GM12878 (cell line): ENCODE data around the gene MAP4K4.

Experiments used
- BHLHE40 ChIP-seq, 2 experiments: fragments of 450-650 bp in 1 of 2; IDR thresholded peaks; 2 replicates each; pipeline ENCODE4 v1.6.1; 2011 to 2017; ENCODE audit warnings: low read depth in 2 of 2, borderline replicate concordance in 1 of 2, improper control_type of control experiment in 1 of 2, low read length in 1 of 2, mild to moderate bottlenecking in 1 of 2
- CTCF ChIP-seq, 3 experiments: IDR thresholded peaks in 2 of 3; conservative IDR thresholded peaks in 1 of 3; 2 replicates each; pipeline ENCODE4 v1.5.1; 2011; ENCODE audit warnings: low read depth in 3 of 3, low read length in 3 of 3, mild to moderate bottlenecking in 3 of 3, control low read depth in 2 of 3, moderate library complexity in 2 of 3, inconsistent platforms in 1 of 3, mixed read lengths in 1 of 3; ENCODE audit not compliant: control insufficient read depth in 2 of 3, insufficient read depth in 1 of 3; ENCODE audit errors: extremely low read depth in 1 of 3
- EGR1 ChIP-seq, 2 experiments: IDR thresholded peaks; 1 replicate in 1 of 2; 2 replicates in 1 of 2; pipeline ENCODE4 v1.6.1; 2011 to 2012; ENCODE audit warnings: low read depth in 2 of 2, low read length in 2 of 2, borderline replicate concordance in 1 of 2, mild to moderate bottlenecking in 1 of 2, moderate library complexity in 1 of 2
- EP300 ChIP-seq, 2 experiments: fragments of 150-350 bp in 1 of 2; IDR thresholded peaks; 2 replicates each; pipeline ENCODE4 v1.6.1; 2011 to 2012; ENCODE audit warnings: low read depth in 2 of 2, low read length in 2 of 2, borderline replicate concordance in 1 of 2, improper control_type of control experiment in 1 of 2, inconsistent platforms in 1 of 2; ENCODE audit not compliant: control insufficient read depth in 1 of 2
- FOS ChIP-seq: IDR thresholded peaks from 3 replicates; pipeline ENCODE4 v1.6.1; 2011; ENCODE audit warnings: borderline replicate concordance; ENCODE audit not compliant: insufficient read length; ENCODE audit errors: extremely low read depth
- FOXK2 ChIP-seq: fragments of 450-650 bp; IDR thresholded peaks from 2 replicates; pipeline ENCODE4 v1.6.1; 2017; ENCODE audit warnings: mild to moderate bottlenecking, moderate library complexity
- JUNB ChIP-seq: IDR thresholded peaks from 2 replicates; pipeline ENCODE4 v1.6.1; 2016; ENCODE audit warnings: antibody characterized with exemption, mild to moderate bottlenecking
- MAX ChIP-seq: IDR thresholded peaks from 2 replicates; pipeline ENCODE4 v1.6.1; 2012; ENCODE audit warnings: low read depth, low read length, improper control_type of control experiment
- PAX8 ChIP-seq: fragments of 450-650 bp; IDR thresholded peaks from 2 replicates; pipeline ENCODE4 v1.6.1; 2017; ENCODE audit warnings: mild to moderate bottlenecking, moderate library complexity
- POLR2AphosphoS5 ChIP-seq: IDR thresholded peaks from 2 replicates; pipeline ENCODE4 v1.6.1; 2011; ENCODE audit warnings: mild to moderate bottlenecking, low read length, inconsistent platforms
- TAF1 ChIP-seq: IDR thresholded peaks from 2 replicates; pipeline ENCODE4 v1.6.1; 2011; ENCODE audit warnings: mild to moderate bottlenecking, low read depth, low read length, borderline replicate concordance

GRCh38 chr2:101830555-101830954, 133.0 kb downstream of the MAP4K4 start:
- TF ChIP-seq BHLHE40 (IDR thresholded peaks at IDR 0.05; ENCODE audit: borderline replicate concordance in 1 of 2, low read depth in 2 of 2, low read length in 1 of 2), result no peak
- no peak for TF ChIP-seq JUNB
- no peak for TF ChIP-seq EP300 (IDR thresholded peaks at IDR 0.05; ENCODE audit: borderline replicate concordance in 1 of 2, control insufficient read depth in 1 of 2, low read depth in 2 of 2, low read length in 2 of 2)
- TF ChIP-seq EGR1 (IDR thresholded peaks at IDR 0.05; ENCODE audit: borderline replicate concordance in 1 of 2, low read depth in 2 of 2, low read length in 2 of 2), result no peak
- no peak for TF ChIP-seq POLR2AphosphoS5
- no peak for TF ChIP-seq FOS
- no peak for TF ChIP-seq CTCF (IDR thresholded peaks at IDR 0.05 in 2 of 3, conservative IDR thresholded peaks at IDR 0.05 in 1 of 3; ENCODE audit: control insufficient read depth in 2 of 3, extremely low read depth in 1 of 3, insufficient read depth in 1 of 3, low read depth in 3 of 3, low read length in 3 of 3)
- TF ChIP-seq TAF1, result no peak
- no peak for TF ChIP-seq FOXK2
- no peak for TF ChIP-seq MAX
- no peak for TF ChIP-seq PAX8
